GM18861 (cell line): ENCODE measurements around the gene GNAS-AS1.

Source experiments
- ATAC-seq: cut with Tn5 transposase; IDR thresholded peaks from one replicate; pipeline ENCODE4 v1.9.1; 2021; ENCODE audit not compliant: unreplicated experiment

Gene GNAS-AS1

GRCh38 chr20:58886546-58886945 is 35.8 kb upstream of the GNAS-AS1 start:
- ATAC-seq: no peak

DNA sequence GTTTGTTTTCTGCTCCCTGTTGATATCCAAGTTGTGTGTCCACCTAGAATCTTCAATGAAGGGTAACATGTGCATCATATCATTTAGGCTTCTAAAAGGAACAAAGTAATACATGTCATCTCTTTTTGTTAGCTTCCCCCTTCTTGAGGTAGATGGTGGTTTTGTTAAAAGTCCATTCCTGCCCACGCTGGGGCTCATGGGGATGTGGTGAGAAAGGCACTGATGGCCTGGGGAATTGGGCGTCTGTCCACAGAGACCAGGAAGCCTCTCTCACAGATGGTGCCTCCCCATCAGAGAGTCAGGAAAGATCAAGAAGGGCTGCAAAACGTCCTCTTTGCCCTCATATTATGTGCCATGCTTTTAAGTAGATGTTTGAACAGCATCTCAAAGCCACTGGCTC is 34.3 kb upstream of the GNAS-AS1 start:
- no peak for ATAC-seq

DNA sequence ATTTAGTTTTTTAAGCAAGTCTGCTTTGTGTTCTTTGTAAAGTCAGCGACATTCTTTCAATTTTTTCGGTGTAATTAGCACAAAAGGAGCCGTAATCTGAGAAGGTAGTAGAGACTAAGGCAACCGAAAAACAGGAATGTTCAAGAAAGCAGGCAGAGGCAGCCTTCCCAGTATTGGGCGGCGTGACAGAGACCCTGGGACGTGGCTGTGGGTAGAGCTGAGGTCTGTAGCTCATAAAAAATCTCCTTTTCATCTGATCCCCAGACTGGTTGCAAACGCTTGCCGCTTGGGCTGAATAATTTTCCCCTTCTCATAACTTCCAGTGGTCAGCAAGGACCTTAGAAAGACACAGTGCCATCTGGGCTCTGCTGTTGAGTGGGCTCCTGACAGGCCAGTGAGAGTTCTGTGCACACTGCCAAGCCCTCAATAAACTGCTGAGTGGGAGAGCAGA is 32.6 kb upstream of the GNAS-AS1 start:
- ATAC-seq: no peak

DNA sequence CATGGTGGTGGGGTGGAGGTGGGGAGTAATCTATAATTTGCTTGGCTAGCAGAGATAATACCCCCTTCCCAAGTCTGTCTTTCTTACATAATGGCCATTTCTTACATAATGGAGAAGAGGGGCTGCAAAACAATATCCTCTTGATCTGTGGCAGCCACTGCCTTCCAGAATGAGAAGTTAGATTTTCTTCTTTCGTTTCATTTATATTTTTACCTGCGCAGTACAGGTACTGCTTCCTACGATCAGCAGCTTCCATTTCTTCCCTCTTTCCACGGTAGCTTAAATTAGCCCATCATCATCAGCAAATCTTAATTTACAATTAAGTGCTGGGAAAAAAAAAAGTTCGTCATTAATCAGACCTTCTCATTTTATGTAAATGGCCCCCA is 32.0 kb upstream of the GNAS-AS1 start:
- ATAC-seq: no peak

DNA sequence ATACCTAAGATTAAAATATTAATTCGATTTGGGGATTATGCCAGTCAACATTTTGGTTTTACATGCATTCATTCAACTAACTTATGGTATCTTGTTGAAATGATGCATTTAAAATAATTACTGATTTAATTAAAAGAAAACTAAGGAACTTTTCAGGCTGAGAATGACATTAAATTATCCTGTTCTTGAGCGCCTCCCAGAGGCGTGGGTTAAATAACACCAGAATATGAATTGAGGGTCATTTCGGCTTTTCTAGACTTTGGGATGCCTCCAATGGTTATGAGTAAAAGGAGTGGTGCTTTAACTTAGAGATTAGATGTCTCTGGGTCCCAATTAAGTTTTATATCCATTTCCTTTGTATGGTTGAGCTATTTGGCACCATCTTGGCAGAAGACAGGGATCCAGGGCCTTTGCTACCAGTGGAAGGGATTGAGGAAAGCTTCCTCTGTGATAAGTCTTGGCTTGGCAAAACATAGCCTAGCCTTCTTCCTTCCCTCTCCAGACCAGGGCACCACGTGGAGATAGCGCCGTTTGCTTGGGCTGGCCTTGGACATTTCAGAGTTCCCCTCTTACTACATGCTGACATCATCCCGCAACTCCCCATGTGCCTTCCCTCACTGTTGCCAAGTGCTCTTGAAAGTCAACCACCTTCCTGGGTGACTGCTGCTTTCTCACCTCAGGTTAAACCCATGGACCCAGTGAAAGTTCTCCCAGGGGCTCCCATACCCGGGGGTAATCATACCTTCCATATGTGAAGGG is 30.5 kb upstream of the GNAS-AS1 start:
- no peak for ATAC-seq

DNA sequence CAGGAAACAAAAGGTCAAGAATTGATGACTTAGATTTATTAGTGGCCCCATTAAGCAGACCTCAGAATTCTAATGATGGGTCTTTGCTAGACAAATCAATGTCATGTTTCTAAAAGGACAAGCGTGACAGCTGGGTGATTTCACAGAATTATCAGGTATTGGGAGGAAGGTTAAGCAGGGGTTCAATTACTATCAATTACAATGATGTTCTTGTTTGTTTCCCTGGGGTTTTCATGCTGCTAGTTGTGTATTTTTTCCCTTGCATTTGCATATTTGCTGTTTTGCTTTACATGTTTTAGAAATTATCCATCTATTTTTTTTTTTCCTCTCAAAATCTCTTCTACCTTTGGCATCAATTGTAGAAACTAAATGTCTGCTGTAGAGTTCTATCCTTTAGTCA is 29.7 kb upstream of the GNAS-AS1 start:
- ATAC-seq: no peak

DNA sequence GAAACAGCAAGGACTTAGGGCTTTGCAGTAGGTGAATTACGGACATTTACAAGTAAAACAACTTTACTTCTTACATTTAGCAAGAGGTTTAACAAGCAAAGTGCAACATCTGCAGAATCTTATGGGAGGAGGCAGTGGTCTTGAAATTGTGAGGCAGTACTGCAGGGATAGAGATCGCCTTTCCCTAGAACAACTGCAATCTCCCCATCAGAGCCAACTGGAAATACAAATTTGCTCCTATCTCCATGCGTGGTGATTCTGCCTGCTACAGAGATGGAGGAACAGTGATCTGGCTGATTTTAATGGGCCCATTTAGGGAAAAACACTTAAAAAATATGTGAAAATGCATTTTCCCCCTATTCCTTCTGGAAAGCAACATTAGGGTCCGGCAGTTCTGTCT is 27.7 kb upstream of the GNAS-AS1 start:
- no peak for ATAC-seq

DNA sequence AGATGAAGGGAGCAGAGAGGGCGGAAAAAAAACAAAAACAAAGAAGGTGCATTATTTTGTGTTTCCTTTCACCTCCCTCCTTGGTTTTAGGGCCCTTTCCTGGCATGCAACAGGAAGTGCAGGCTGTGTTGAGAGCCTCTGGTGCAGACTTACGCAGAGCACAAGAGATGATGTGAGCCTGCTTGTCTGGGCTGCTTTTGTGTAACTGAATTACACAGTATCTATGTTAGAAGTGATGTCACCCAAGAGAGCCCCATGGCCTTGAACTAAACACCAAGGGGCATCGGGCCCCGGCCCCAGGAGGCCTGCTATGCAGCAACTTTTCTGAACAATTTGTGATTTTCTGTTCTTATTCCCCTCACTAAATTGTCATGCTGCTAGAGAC is 27.3 kb upstream of the GNAS-AS1 start:
- no peak for ATAC-seq

DNA sequence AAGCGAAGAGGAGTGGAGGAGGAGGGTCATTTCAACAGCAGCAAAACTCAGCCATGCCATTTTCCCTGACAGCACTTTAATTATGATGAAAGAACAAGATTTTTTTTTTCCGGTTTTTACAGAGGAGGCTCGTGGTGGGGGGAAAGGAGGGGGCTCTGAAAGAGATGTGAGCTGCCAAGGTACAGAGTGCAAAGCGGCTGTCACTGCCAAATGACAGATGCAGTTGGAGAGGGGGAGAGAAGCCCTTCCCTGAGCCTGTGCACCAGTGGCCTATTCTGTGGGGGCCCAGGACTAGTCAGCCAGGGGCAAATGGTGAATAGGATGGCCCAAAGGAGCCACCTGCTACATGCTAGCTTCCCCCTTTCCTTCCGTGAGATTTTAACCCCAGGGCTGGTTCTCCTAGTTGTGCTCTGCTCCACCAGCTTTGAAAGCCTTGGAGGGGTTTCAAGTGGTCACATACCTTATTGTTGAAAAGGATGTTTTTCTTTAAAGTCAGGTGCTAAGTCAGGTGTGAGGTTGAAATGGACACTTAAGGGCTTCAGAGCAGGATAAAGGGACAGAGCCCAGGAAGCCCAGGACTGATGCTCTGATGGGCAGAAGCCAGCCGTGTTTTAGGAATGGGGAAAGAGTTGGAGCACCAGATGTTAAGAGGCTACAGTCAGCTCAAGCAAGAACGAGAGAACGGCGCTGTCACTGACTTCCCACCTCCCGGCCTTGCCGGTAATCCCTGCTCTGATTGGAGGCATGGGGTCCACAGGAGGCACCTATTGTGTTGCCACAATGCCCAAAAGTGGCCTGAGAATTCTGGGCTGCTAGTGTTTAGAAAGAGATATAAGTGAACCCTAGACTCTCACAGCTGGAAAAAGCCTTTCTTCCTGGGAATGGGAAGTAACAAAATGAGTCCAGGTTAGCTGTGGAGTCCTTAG is 26.6 kb upstream of the GNAS-AS1 start:
- ATAC-seq: no peak

- ATAC-seq: no peak
These were observed 25.7 kb upstream of the GNAS-AS1 start for GRCh38 chr20:58876437-58876836.

- no peak for ATAC-seq
These were observed 24.9 kb upstream of the GNAS-AS1 start for GRCh38 chr20:58875541-58876134.

DNA sequence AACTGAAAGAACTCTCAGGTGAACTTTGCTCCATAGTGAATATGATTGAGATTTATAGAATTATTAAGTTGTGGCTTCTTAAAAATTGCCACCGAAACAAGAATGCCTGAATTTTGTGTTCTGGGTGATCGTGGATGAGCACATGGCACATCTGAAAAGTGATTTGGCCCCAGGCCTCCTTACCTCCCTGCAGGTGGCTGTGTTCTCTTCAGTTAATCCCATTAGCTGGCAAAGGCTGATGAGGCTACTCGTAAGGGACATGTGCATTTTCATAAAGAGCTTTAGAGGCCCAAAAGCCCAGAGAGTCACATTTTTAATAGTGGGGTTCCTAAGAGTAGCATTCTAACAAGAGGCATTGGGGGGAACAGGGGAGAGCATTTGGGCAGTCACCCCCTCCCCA is 24.4 kb upstream of the GNAS-AS1 start:
- ATAC-seq: no peak

GRCh38 chr20:58874469-58874868 is 23.8 kb upstream of the GNAS-AS1 start:
- no peak for ATAC-seq

DNA sequence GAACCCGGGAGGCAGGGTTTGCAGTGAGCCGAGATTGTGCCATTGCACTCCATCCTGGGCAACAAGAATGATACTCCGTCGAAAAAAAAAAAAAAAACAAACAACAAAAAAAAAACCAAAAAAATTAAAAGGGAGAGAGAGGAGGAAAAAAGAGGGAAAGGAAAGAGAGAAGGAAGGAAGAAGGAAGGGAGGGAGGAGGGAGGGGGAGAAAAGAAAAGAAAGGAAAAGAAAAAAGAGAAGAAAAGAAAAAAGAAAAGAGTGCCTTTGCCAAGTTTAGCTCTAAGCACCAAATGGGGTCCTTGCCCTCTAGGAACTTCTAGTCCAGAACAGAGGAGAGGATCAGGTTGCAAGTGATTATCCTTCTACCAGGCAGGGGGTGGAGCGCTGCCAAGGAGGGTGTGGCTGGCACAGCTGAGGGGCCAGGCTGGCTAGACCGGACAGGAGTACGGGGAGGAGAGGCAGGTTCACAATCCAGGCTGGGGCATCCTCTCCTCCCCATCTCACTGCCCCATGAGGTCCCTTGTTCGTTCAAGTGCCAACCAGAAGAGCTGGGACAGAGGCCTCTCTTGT is 20.9 kb upstream of the GNAS-AS1 start:
- ATAC-seq: no peak

DNA sequence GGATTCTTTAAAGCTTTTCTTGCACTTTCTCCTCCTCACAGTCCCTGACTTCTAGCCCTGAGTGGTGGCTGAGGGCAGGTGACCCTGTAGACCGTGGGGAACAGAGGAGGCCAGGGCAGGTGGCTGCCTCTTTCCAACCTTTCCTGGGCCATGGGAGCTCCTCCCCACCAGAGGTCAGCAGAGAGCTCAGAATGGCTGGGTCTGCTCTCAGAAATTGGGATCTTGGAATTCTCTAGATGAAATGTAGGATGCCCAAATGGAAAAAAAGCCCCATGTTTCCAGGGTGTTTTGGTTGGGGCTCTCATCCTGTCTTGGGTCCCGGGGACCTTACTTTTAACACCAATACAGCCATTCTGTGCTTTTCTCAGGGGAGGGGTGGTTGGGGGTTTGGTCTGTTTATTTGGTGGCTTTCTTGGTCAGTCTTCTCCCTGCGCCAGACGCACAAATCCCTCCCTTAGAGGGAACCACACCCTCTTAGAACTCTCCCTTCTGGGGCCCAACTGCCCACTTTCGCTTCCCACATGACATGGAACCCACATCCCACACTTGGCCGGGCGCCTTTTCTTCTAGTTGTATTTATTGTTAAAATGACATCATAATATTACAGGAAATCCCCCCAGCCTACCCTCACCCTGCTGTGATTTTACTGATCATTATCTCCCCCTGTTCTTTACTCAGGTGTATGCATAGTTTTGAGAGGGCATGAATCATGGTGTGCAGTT is 19.8 kb upstream of the GNAS-AS1 start:
- no peak for ATAC-seq

DNA sequence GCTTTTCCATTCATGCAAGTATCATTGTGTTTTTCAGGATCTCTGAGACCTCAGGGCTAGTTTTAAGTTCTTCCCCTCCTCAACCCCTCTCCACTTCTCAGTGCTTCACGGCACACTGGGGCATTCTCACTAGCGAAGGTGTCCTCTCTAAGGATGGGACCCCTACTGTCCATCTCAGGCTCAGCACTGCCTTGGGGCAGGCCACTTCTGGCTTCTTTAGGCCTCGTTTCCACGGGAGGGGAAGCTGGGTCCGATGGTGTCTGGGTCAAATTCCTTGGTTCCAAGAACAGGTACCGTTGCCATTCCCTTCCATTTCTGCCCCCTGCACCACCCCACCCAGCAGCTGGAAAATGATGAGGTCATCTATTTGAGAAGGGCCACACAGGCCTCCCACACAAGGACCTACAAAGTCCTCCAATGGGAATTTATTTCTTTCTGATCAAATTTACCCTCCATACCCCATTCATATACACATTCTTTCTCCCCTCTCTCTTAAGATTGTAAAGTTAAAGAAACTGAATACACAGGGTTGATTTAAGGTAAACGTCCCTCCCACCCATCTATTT is 19.0 kb upstream of the GNAS-AS1 start:
- ATAC-seq: no peak

DNA sequence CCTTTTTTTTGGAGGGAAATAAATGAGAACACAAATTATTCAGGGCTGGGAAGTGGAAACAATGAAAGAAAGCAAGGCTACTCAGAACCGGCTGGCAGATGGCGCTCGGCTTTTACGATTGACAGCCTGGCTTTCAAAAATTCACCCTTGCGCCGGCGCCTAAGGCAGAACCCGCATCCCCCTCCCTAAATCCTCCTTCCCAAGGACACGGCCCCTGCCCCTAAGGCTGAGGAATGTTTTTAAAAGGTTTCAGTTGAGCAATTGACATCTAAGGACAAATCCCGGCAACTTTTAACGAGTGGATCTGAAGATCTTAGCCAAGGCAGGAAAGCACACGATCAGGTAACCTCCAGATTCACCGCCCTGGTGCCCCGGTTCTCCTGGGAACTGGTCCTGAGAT is 18.1 kb upstream of the GNAS-AS1 start:
- no peak for ATAC-seq

GRCh38 chr20:58867211-58867610 is 16.5 kb upstream of the GNAS-AS1 start:
- ATAC-seq: no peak

DNA sequence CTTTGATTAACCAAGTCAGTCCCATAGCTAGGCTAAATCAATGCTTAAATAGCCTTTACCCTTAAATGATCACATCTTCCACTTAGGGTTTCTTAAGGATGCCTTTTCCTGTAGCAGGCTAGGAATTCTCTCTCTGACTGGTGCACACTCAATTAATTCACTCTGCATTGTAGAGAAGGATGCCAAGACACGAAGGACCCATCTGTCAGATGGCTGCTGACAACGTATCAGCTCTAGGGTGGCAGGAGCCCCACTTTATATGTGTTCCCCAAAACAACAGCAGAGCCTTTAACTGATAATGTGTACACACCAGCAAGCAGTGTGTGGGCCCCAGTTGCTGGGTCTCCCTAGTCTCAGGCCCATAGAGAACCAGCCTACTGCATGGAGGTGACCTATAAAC is 15.1 kb upstream of the GNAS-AS1 start:
- ATAC-seq: no peak

DNA sequence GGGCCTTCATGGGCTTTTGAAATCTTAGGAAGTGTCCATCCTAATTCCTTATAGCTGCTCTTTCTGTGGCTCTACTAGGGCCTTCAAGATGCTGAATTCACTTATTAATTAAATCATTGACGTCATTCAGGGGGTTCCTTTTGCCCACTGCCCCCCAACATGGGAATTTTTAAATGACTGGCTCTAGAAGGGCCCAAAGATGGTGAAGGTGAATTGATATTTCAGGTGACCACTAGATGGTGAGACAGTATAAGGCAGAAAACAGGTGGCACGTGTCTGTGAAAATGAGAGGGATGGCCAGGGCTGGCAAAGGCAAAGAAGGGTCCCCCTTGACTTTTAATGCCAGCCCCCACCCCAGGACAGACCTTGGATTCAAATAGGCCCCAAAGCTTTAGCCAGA is 13.6 kb upstream of the GNAS-AS1 start:
- no peak for ATAC-seq
